ENCODE results near the gene ZNF518B.
"Not testable (repeated sequence)": the region's sequence is repeated elsewhere in the genome, so short reads cannot be mapped to it uniquely, and the experiment has no call there.

Gene ZNF518B

DNA sequence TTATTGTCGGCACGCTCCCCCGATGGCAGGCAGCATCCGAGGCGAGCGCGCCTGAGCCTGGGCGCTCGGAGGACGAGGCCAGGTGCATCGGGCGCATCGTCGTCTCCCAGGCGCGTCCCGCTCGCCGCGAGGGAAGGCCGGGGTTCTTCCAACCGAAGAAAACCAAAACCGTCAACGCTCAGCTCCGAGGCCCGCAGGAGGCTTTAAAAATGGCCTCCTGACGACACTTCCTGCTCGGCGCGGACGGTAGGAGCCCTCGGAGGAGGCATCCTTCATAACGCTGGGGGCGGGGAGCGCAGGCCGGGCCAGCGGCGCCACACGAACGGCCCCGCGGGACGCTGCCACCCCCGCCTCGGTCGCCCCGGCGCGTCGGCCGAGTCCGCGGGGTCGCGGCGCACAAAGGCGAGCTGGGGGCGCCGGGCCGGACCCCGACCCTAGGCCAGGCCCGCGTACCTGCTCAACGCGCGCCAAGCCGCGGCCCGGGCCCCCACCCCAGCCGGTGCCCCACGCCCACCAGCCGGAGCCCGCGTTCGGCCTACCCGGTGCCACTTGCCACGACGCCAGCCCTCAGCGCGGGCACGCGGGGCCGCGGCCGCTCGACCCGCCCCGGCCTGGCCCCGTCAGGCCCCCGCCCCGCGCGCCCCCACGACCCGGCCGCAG is 501 bp downstream of the ZNF518B start:
- peak in 1 of 2 donors; percentile 30 for DNase-seq (ENCODE audit: low read depth in 2 of 2, low spot score in 1 of 2)

DNA sequence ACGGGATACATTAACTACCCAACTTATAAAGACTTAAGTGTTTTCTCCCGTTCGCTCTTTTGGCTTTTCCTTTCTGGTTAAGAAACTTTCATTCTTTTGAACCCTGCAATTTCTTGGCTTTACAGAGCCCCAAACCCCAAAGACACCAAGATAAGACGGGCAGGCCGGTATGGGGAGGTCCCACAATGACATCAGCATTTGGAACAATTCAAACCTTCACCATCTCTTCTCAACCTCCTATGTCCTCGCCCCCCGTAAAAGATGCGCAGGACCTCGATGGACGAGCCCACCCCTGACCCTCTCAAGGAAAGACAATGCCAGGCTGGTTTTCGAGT is 999 bp downstream of the ZNF518B start:
- no peak for DNase-seq (ENCODE audit: low read depth in 2 of 2, low spot score in 1 of 2)

DNA sequence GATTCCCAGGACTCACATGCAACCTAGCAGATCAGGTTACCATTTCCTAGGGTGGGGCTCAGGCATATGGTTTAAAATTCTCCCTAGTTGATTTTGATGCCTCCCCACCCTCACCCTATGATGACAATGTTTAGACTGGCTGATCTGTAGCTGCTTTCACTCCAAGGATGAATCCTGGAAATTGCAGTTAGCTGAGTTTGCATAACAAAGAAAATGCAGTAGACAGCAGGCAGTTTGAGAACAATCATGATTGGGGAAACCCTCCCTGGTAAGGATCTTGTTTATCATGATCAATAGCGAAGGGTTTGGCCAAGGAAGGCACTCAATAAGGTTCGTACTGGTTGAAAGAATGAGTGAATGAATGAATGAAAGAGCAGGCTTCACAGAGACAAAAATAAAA is 2.1 kb downstream of the ZNF518B start:
- no peak for DNase-seq (ENCODE audit: low read depth in 2 of 2, low spot score in 1 of 2)

GRCh38 chr4:10454726-10455125 is 2.5 kb downstream of the ZNF518B start:
- no peak for DNase-seq (ENCODE audit: low read depth in 2 of 2, low spot score in 1 of 2)

DNA sequence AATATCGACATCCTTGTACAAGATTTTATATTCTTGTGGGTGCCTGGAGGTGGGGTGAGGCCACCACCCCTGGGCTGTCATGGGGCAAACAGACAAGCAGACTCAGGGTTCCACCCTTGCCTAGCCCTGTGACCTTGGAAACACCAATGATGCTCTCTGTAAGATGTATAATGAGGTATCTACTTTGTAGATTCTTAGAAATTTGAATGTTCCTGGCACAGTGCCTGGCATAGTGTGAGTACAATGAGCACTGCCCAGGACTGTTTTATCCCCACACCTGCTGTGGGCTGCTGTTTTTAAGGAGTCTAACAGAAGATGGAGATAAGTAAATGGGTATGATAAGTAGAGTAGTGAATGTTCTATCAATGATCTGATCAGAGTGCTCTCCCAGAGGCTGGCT is 3.1 kb downstream of the ZNF518B start:
- no peak for DNase-seq (ENCODE audit: low read depth in 2 of 2, low spot score in 1 of 2)

GRCh38 chr4:10448991-10449390 is 8.2 kb downstream of the ZNF518B start:
- DNase-seq (ENCODE audit: low read depth in 2 of 2, low spot score in 1 of 2): no peak

- no peak for DNase-seq (ENCODE audit: low read depth in 2 of 2, low spot score in 1 of 2)
Observed at GRCh38 chr4:10442976-10443375, 14.2 kb downstream of the ZNF518B start.

DNA sequence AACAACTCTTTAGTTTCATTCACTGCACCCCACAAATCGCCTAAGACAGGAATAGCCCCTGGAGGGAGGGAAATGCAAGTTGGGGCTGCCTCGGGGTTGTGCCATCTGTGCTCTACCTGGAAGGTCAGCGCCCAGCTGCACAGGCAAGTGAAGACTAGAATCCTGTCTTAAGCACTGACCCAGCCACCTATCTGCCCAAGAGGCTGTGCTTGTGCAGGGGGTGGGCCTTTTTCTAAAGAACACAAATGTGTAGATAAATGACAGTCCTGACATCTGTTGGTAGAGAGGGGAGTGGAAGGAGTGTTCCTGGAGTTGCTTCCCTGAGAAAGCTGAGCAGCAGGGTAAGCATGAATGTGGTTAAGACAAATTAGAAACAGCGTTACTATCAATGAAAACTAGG is 15.7 kb downstream of the ZNF518B start:
- no peak for DNase-seq (ENCODE audit: low read depth in 2 of 2, low spot score in 1 of 2)

DNA sequence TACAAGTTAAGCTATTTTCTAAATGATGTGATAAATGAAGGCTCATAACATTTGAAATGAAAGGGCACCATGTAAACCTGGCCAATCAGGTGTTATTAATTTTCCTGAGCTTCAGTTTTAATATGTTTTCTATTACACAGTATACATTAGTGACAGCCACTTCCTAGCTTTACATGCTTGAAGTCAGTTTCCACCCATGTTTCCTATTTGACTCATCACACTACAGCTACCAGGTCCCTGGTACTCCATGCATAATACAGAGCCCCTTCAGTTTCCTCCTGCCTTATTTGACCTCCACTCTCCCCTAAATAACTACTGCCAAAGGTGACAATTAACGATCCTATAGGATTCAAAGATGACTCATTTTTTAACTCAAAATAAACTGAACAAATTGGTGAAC is 18.3 kb downstream of the ZNF518B start:
- no peak for DNase-seq (ENCODE audit: low read depth in 2 of 2, low spot score in 1 of 2)

GRCh38 chr4:10437735-10438134 is 19.5 kb downstream of the ZNF518B start:
- DNase-seq (ENCODE audit: low read depth in 2 of 2, low spot score in 1 of 2): no peak

- not testable (repeated sequence) for DNase-seq (ENCODE audit: low read depth in 2 of 2, low spot score in 1 of 2)
Observed at GRCh38 chr4:10427680-10428079, 29.5 kb downstream of the ZNF518B start.

- no peak for DNase-seq (ENCODE audit: low read depth in 2 of 2, low spot score in 1 of 2)
Observed at GRCh38 chr4:10421344-10422055, 35.7 kb downstream of the ZNF518B start.

GRCh38 chr4:10417740-10418139 is 39.5 kb downstream of the ZNF518B start:
- no peak for DNase-seq (ENCODE audit: low read depth in 2 of 2, low spot score in 1 of 2)

DNA sequence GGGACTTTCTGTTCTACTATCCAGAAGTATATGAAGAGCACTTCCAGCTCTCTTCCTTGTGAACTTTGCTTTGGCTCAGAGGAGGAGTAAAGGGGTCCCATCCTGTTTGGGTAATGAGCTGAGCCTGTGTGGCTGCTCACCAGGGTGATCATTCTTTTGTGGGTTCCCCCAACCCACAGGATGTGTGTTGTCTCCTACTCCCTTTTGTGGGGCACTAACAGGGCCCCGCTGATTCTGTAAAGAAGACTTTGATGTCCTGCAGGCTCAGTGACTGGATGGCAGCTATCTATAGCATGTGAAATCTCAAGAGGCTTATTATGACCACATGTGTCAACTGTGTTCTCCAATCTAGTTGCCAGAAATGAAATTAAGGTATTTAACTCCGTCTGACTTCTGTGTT is 40.8 kb downstream of the ZNF518B start:
- no peak for DNase-seq (ENCODE audit: low read depth in 2 of 2, low spot score in 1 of 2)

GRCh38 chr4:10413177-10413576 is 44.0 kb downstream of the ZNF518B start:
- no peak for DNase-seq (ENCODE audit: low read depth in 2 of 2, low spot score in 1 of 2)

GRCh38 chr4:10405672-10406071 is 51.6 kb downstream of the ZNF518B start:
- DNase-seq (ENCODE audit: low read depth in 2 of 2, low spot score in 1 of 2): no peak

DNA sequence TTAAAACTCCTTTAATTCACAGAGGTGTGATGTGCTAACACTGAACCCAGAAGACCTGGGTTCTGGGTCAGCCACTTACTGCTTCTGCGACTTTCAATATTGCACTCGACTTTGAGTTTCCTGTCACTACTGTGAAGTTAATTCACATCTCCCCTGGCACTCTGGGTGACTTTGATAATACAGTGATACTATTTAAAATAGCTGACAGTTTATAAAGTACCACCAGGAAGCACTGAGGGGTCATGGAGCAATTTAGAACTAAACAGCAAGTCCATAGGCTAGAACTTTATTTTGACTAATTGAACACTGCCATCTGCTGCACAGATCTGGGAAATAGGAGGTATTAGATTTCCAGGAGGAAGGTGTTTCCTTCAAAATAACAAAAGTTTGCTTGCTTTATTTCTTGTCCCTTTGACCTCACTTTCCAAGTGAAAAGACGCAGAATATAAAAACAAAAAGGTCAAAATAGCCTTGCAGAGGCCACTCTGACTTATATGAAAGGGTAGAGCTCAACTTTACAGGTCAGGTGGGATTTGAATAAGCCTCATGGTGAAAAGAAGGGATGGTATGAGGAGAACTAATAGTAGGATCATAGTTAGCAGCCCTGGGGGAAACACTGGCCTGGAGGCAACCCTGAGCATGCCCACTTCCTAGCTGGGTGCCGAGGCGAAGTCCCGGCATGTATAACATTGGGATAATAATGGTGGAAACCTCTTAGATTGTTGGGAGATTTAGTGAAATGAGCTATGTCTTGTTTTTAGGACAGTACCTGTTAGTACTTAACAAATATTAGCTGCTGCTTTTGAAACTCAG is 53.4 kb downstream of the ZNF518B start:
- DNase-seq (ENCODE audit: low read depth in 2 of 2, low spot score in 1 of 2): no peak

- DNase-seq (ENCODE audit: low read depth in 2 of 2, low spot score in 1 of 2): no peak
Observed at GRCh38 chr4:10395971-10396580, 61.1 kb downstream of the ZNF518B start.

All from stimulated activated CD8-positive, alpha-beta memory T cell treated with anti-CD3 and anti-CD28 coated beads, Interleukin-4, amount 100 ng/mL, for 4 hours (primary cell).